GM12873 (cell line): ENCODE measurements around the gene CCDC137.

Experiments
- TF ChIP-seq, protein P1 (sequence below): IDR thresholded peaks from 2 replicates; pipeline ENCODE4 v1.5.1; 2012; ENCODE audit warnings: low read depth, mild to moderate bottlenecking, moderate library complexity, low read length, control low read depth; ENCODE audit not compliant: insufficient read depth; ENCODE audit errors: missing control alignments

The CCDC137 gene

DNA sequence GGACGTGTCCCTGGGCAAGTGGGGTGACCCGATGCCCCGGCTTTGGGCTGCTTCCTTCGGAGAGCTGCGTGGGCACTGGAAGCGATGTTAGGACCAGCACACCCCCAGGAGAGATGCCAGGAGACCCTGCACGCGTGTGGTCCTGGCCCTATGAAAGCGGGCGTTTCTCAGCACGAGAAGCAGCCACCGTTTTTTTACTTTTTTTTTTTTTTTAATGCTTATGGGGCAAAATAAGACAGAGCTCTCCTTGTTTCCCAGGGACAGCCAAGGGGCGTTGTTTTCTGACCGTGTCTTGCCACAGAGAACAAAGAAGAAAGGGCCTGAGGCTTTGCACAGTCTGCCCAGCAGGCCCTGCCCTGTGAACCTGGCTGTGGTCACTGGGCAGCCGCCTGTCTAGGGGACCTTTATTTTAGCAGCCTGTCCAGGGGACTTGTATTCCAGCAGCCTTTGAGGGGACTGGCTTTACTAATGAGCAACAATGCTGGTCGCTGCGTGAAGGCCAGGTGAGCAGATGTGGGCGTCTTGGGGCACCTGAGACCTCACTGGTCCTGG lies 46.5 kb downstream of the CCDC137 start:
- TF ChIP-seq, protein P1, sequence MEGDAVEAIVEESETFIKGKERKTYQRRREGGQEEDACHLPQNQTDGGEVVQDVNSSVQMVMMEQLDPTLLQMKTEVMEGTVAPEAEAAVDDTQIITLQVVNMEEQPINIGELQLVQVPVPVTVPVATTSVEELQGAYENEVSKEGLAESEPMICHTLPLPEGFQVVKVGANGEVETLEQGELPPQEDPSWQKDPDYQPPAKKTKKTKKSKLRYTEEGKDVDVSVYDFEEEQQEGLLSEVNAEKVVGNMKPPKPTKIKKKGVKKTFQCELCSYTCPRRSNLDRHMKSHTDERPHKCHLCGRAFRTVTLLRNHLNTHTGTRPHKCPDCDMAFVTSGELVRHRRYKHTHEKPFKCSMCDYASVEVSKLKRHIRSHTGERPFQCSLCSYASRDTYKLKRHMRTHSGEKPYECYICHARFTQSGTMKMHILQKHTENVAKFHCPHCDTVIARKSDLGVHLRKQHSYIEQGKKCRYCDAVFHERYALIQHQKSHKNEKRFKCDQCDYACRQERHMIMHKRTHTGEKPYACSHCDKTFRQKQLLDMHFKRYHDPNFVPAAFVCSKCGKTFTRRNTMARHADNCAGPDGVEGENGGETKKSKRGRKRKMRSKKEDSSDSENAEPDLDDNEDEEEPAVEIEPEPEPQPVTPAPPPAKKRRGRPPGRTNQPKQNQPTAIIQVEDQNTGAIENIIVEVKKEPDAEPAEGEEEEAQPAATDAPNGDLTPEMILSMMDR = no peak

DNA sequence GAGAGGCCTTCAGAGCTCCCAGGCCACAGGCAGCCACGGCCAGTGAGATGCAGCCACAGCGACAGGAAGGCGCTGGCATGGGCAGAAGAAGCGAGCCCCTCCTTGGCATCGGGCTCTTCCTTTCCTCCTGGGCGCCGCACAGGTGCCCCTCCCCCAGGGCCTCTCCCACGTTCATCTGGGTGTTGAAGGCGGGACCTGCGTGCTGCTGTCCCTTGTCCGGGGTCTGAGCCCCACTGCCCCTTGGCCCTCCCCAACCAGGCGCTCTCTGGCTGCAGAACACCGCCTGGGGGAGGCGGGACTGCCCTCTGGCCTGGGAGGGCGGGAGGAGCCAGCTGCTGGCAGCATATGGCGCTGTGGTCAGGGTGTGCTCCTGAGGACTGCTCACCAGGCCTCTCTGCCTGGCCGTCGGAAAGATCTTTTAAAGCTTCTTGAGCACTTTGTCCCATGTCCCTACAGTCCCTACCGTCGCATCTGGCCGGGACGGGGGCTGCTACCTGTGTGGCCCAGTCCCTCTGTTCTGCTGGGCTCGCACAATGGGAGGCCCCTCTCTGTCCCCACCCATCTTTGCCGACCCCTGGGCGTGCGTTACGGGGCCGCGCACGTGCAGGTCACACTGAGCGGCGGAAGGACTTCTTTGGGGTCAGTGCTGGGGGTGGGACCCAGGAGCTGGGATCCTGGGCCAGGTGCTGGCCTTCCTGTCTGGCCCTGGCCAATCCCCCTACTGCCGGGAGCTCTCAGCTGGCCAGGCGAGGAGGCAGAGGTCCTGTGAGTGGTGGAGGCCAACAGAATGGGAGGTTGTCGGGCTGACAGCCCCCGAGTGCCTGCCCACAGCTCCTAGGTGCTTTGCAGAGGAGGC lies 47.2 kb downstream of the CCDC137 start:
- TF ChIP-seq, protein P1 = no peak

DNA sequence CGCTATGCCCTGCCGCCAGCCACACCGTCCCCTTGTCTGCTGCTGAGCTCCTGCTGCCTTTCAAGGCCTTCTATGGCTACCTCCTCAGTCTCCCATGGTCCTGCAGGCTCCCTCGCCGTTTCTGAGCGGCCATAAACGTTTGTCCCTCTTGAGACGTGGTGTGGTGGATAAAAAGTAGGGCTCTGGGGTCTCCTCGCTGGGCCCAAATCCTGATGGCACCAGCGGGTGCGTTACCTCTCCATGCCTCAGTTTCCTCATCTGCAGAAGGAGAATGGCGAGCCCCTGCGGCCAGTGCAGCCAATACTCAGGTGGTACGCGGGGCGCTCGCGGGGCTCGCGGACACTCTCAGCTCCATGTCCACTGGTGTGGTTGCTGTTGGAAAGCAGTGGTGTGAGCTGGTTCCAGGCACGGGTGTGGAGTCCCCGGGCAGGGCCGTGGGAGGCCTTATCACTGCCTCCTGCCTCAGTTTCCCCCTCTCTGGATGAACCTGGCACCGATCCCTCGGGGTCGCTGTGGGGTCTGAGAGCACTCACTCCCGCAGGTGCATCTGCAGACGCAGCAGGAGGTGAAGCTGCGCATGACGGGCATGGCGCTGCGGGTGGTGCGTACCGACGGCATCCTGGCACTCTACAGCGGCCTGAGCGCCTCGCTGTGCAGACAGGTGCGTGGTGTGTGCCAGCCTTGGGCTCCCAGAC lies 48.0 kb downstream of the CCDC137 start:
- TF ChIP-seq, protein P1 = no peak

DNA sequence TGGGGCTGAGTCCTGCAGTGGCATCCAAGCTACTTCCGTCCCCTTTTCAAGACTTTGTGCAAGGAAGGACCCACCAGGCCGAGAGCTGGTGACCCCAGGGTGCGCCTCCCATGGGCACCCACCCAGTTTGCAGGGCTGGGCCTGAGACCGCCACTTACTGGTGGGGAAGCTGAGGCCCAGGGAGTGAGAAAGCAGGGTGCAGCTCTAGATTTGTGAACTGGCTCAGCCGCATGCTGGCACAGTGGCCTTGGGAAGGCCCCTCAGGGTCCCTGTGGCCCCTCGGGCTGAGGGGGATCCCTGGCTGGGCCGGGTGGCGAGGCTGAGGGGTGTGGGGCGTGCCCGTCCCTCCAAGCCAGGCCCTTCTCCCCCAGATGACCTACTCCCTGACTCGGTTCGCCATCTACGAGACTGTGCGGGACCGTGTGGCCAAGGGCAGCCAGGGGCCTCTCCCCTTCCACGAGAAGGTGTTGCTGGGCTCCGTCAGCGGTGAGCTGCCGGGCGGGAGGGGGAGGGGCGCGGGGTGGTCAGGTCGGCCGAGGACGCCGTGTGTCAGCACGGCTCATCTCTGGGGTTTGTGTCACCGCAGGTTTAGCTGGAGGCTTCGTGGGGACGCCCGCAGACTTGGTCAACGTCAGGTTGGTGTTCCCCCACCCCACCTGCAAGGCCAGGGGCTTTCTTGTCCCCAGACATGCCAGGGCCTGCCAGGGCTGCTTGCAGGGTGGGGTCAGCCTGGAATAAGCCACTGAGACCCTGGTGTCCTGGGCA lies 48.8 kb downstream of the CCDC137 start:
- TF ChIP-seq, protein P1 = no peak

DNA sequence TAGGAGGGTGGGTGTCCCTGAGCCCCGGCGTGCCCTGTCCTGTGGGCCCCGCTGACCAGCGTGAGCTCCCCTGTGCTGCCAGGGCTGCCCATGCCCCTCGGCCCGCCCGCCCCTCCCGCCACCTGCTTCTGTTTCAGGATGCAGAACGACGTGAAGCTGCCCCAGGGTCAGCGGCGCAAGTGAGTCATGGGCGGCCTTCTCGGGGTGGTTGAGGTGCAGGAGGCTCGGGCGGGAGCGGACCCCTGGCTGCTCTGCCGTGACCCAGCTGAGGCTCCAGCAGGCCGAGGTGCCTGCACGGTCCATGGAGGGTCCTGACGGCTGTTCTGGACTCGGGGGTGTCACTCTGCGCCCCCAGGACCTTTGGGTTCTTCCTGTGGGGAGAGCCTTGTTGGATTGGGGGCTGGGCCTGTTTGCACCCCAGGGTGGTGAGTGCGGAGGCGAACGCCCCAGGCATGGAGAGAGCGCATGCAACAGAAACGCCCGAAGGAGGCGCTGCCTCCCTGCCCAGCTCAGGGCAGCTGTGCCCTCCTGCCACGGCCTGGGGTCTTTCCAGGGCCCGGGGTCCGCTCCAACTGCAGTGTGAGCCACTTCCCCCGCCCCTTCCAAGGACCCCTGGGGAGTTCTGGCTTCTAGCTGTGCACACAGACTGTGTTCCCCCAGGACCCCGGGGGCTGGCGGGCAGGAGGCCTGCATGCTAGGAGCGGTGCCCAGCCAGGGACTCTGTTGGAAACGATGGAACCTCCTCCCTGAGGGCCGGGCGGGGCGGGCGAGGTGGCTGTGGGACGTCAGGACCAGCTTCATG lies 49.5 kb downstream of the CCDC137 start:
- TF ChIP-seq, protein P1 = no peak

DNA sequence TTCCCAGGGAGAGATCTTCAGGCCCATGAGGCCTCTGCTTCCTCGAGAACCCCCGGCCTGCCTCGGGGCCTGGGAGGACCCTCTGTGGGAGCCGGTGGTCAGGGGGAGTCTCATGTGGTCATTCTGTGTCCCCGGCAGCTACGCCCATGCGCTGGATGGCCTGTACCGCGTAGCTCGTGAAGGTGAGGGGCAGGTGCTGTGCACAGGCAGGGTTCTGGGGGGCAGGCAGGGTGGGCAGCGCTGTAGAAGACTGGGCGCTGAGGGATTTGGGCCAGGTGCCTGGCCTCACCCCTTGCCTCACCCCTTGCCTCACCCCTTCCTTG lies 50.1 kb downstream of the CCDC137 start:
- TF ChIP-seq, protein P1 = no peak
